DND-41 (cell line): Measurements from ENCODE around the gene ARIH2.

Experiments used
- ATAC-seq: fragments of 200-7000 bp; cut with Tn5 transposase; 3 replicates; pipeline ENCODE4 v1.9.1; 2021; ENCODE audit warnings: low read depth; ENCODE audit not compliant: insufficient read depth
- DNase-seq: peaks from one replicate; pipeline ENCODE4 v3.0.0-alpha.2; 2020
- H2AFZ ChIP-seq: 2 replicates; pipeline ENCODE4 v1.6.0; 2012; ENCODE audit warnings: low read depth, low read length
- H3K27ac ChIP-seq: 2 replicates; pipeline ENCODE4 v1.5.1; 2012; ENCODE audit warnings: low read length, inconsistent platforms
- H3K27me3 ChIP-seq: fragments of 200-600 bp; sonication (generic); 2 replicates; pipeline ENCODE4 v1.6.0; 2012; ENCODE audit warnings: low read length, mild to moderate bottlenecking, inconsistent platforms; ENCODE audit not compliant: insufficient read depth, poor library complexity
- H3K36me3 ChIP-seq: 2 replicates; pipeline ENCODE4 v1.5.1; 2012; ENCODE audit warnings: low read length, inconsistent platforms; ENCODE audit not compliant: insufficient read depth
- H3K4me1 ChIP-seq: 2 replicates; pipeline ENCODE4 v1.5.1; 2012; ENCODE audit warnings: mild to moderate bottlenecking, low read length; ENCODE audit not compliant: insufficient read depth
- H3K4me2 ChIP-seq: 2 replicates; pipeline ENCODE4 v1.6.0; 2012; ENCODE audit warnings: mild to moderate bottlenecking, moderate library complexity, low read length, inconsistent platforms; ENCODE audit not compliant: insufficient read depth
- H3K4me3 ChIP-seq, 2 experiments: fragments of 200-600 bp in 1 of 2; shearing (Covaris generic) in 1 of 2; 2 replicates each; pipeline ENCODE4 v1.5.1; 2012 to 2016; ENCODE audit warnings: inconsistent platforms in 2 of 2, low read length in 2 of 2, mild to moderate bottlenecking in 2 of 2, low read depth in 1 of 2, moderate library complexity in 1 of 2
- H3K79me2 ChIP-seq: 2 replicates; pipeline ENCODE4 v1.6.0; 2012; ENCODE audit warnings: low read length, inconsistent platforms; ENCODE audit not compliant: insufficient read depth
- H3K9ac ChIP-seq: 2 replicates; pipeline ENCODE4 v1.6.0; 2012; ENCODE audit warnings: low read depth, mild to moderate bottlenecking, inconsistent platforms, low read length, moderate library complexity
- H3K9me3 ChIP-seq: 2 replicates; pipeline ENCODE4 v1.5.1; 2012; ENCODE audit warnings: low read length, moderate library complexity, mild to moderate bottlenecking, inconsistent platforms; ENCODE audit not compliant: insufficient read depth, severe bottlenecking
- H4K20me1 ChIP-seq: 2 replicates; pipeline ENCODE4 v1.6.0; 2012; ENCODE audit warnings: low read length; ENCODE audit not compliant: insufficient read depth
- CTCF ChIP-seq: IDR thresholded peaks from 2 replicates; pipeline ENCODE4 v1.5.1; 2012; ENCODE audit warnings: borderline replicate concordance, low read length, moderate library complexity, mild to moderate bottlenecking; ENCODE audit not compliant: poor library complexity, severe bottlenecking; ENCODE audit errors: extremely low read depth
- EZH2 ChIP-seq: IDR thresholded peaks from 3 replicates; pipeline ENCODE4 v1.6.1; 2012; ENCODE audit warnings: borderline replicate concordance, low read depth, mild to moderate bottlenecking, moderate library complexity, low read length, inconsistent platforms; ENCODE audit not compliant: severe bottlenecking

The ARIH2 gene

GRCh38 chr3:49028673-49029562 is 110.3 kb downstream of the ARIH2 start, which contains the start of gene IMPDH2:
TSS of gene IMPDH2 (minus strand) at chr3:49029398. CDS start at chr3:49029350, 48 bp downstream.
- Histone ChIP-seq H3K4me2 (peak within 1 kb of the TSS; percentile 86), H3K27me3 (no peaks in the 10 kb centered on the region), H4K20me1 (peaks cover 17% of the 10 kb centered on the region; the same call in 1 of the 2 replicates), H3K4me3 (peak within 1 kb of the TSS; percentile 67 to 79), H2AFZ (peak within 1 kb of the TSS; percentile 92), H3K4me1 (peaks cover 55% of the 10 kb centered on the region), H3K27ac (peak within 1 kb of the TSS; percentile 88), H3K79me2 (peaks cover 53% of the 10 kb centered on the region), H3K9me3 (no peaks in the 10 kb centered on the region), H3K36me3 (peaks cover 80% of the 10 kb centered on the region), H3K9ac (peak within 1 kb of the TSS; percentile 87)
- TF ChIP-seq CTCF (peak; percentile 34), EZH2 (no peak)
- ATAC-seq (peak; percentile 86), DNase-seq (peak; percentile 93)

- Histone ChIP-seq H3K27me3 (no peaks in the 10 kb centered on the region), H3K27ac (peak overlapping the region; percentile 70), H3K4me2 (peak overlapping the region; percentile 86), H3K36me3 (peaks cover 79% of the 10 kb centered on the region), H3K79me2 (peaks cover 47% of the 10 kb centered on the region), H3K9me3 (no peaks in the 10 kb centered on the region), H3K9ac (peak overlapping the region; percentile 87), H2AFZ (peak overlapping the region; percentile 76), H4K20me1 (peaks cover 15% of the 10 kb centered on the region; the same call in 1 of the 2 replicates), H3K4me1 (peaks cover 49% of the 10 kb centered on the region), H3K4me3 (peak overlapping the region in 1 of 2 experiments; percentile 79; a peak in 2 of 4 replicates)
- ATAC-seq (no peak), DNase-seq (no peak)
- TF ChIP-seq EZH2 = no peak
- TF ChIP-seq CTCF = no peak
Observed at GRCh38 chr3:49029563-49029884, 110.9 kb downstream of the ARIH2 start.

- Histone ChIP-seq H3K9me3 (no peaks in the 10 kb centered on the region), H3K36me3 (peaks cover 79% of the 10 kb centered on the region), H3K4me2 (no peak overlapping the region), H2AFZ (no peak overlapping the region), H3K4me3 (no peak overlapping the region), H3K27me3 (no peaks in the 10 kb centered on the region), H3K79me2 (peaks cover 39% of the 10 kb centered on the region), H3K27ac (no peak overlapping the region), H3K4me1 (peaks cover 41% of the 10 kb centered on the region), H3K9ac (no peak overlapping the region), H4K20me1 (peaks cover 8% of the 10 kb centered on the region; the same call in 1 of the 2 replicates)
- DNase-seq (no peak), ATAC-seq (no peak)
- TF ChIP-seq CTCF (no peak), EZH2 (no peak)
Observed at GRCh38 chr3:49030321-49030720, 111.7 kb downstream of the ARIH2 start.
